HEK293 (cell line): ENCODE results near the gene ADAMTS12.

ENCODE experiments used
- CTCF ChIP-seq: fragments of 450-650 bp; formaldehyde crosslinking; IDR thresholded peaks from 2 replicates; pipeline ENCODE4 v1.5.1; 2016; ENCODE audit warnings: missing biosample characterization, missing genetic modification characterization
- ZNF10 ChIP-seq: fragments of 450-650 bp; formaldehyde crosslinking; IDR thresholded peaks from 2 replicates; pipeline ENCODE4 v1.5.1; 2017; ENCODE audit warnings: missing biosample characterization, missing genetic modification characterization

GRCh38 chr5:33848554-33848953, 43.2 kb downstream of the ADAMTS12 start:
- TF ChIP-seq CTCF (tag by site-specific recombination): no peak
- no peak for TF ChIP-seq ZNF10
